ENCODE measurements around the gene CFAP53.
"Not testable (repeated sequence)": the region's sequence is repeated elsewhere in the genome, so short reads cannot be mapped to it uniquely, and the experiment has no call there.

The CFAP53 gene

DNA sequence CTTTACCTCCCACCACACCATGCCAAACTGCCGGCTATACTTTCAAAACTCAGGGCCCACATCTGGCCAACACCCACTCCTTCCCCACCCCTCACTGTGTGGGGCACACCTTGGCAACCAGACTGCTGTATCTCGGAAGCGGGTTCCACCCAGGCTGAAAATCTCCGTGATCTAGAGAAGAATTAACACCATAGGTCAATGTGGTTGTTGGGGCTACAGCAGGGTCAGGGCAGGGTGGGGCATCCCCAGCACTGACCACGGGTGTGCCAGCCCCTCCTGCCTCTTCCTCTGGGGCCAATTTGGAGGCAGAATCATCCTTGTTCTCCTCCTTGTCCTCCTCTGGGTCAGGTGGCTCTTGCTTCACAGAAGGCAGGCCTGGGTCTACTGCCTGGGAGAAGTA is 6.3 kb upstream of the CFAP53 start:
- no peak for DNase-seq (ENCODE audit: low read depth)

DNA sequence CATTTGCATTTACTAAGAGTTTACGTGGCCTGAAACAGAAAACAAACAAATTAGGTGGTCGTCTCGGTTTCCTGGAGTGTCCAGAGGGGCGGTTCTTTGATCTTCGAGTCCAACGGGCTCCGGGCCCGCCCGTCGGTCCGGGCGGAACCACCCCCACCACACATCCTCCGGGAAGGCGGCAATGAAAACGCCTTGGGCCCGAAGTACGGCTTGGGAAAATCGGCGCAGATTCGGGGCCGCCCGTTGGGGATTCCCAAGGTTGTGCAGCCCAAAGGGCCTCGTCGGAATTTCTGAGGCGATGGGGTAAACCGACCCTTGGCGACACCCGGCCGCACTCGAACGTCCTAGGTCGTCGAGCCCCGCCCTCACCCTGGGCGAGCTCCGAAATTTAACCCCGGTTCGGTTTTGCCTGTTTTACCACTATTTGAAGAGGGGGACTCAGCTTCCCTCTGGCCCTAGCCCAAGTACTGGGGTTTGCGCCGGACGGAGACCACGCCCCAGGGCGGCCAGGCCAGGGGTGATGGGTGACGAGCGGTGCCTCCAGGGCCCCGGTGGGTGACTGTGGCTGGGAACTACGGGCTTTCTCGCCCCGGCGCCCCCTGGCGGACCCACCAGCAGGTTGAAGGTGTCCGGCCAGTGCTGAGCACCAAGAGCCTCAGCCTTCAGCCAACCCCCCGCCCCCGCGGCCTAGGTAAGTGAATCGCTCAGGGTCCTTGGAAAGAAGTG is 1.9 kb upstream of the CFAP53 start:
- DNase-seq (ENCODE audit: low read depth): peak; percentile 38

DNA sequence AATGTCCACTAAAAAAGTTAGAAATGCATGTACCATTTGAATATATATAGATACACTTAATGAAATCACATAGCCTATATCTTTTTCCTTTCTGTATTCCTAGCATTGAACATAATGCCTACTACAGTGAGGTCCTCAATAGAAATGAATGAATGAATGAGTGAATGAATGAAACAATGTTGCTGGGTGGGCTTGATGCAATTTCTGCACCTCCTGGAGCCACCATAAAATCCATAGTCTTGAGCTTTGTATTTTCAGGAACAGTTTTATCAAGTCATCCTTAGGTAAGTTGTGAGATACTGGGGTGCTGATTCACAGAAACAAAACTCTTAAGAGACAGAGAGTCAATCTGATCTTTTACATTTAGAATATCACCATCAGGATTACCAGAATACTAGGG is 3.3 kb downstream of the CFAP53 start:
- no peak for DNase-seq (ENCODE audit: low read depth)

DNA sequence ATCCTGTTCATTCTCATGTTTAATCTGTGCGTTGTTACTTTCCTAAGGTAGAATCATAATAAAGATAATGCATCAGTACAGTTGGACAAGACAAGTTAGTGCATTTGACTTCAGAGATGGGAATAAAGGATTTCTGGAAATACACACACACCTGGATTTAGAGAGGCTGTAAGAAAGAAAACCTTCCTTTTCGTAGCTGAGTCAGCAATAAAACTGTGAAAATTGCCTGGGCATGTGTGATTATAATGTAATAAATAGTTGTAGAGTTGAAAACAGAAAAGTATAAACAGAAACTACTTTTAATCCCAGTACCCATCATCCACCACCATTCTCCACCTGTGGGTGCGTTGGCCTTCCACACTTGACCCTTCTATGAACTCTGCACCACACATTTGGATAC is 15.4 kb downstream of the CFAP53 start:
- DNase-seq (ENCODE audit: low read depth): no peak

DNA sequence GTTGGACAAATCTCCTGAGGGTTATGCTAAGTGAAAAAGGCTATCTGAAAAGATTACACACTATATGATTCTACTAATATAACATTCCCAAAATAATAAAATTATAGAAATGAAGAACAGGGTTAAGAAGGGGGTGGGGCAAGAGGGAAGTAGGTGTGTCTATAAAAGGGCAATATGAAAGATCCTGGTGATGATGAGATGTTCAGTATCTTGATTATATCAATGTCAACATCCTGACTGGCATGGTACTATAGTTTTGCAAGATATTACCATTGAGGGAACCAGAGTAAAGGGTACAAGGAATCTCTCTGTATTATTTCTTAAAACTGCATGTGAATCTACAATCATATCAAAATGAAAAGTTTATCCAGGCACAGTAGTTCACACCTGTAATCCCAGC is 16.7 kb downstream of the CFAP53 start:
- DNase-seq (ENCODE audit: low read depth): no peak

DNA sequence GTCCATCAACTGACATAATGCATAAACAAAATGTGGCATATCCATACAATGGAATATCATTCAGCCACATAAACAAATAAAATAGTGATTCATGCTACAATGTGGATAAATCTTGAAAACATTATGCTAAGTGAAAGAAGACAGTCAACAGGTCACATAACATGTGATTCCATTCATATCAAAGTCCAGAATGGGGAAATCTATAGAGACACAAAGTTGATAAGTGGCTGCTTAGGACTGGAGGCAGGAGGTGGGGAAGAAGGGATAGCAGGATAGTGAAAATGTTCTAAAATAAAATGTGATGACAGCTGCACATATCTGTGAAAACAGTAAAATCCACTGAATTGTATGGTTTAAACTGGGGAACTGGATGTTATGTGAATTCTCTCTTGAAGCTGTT is 18.7 kb downstream of the CFAP53 start:
- DNase-seq (ENCODE audit: low read depth): no peak

DNA sequence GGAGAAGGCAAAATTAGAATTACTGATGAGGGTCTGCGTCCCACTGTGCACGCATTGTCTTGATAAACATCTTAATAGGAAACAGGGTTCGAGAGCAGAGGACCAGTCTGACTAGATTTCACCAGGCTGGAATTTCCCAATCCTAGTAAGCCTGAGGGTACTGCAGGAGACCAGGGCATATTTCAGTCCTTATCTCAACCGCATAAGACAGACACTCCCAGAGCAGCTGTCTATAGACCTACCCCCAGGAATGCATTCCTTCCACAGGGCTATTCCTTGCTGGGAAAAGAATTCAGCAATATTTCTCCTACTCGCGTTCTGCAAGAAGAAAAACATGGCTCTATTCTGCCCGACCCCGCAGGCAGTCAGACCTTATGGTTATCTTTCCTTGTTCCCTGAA is 24.5 kb downstream of the CFAP53 start:
- DNase-seq (ENCODE audit: low read depth): peak; percentile 10

DNA sequence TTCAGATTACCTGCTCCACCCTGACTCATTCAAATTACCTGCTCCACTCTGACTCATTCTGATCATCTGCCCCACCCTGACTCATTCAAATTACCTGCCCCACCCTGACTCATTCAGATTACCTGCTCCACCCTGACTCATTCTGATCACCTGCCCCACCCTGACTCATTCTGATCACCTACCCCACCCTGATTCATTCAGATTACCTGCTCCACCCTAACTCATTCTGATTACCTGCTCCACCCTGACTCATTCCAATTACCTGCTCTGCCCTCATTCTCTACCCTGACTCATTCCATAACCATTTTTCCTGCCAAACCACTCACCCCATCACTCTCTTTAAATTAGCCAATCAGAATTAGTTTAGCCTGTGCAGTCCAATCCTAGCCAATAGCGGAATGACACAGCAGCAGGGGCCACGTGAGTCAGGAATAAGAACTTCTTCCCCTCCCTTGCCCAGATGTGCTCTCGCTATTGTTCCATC is 26.2 kb downstream of the CFAP53 start:
- no peak for DNase-seq (ENCODE audit: low read depth)

DNA sequence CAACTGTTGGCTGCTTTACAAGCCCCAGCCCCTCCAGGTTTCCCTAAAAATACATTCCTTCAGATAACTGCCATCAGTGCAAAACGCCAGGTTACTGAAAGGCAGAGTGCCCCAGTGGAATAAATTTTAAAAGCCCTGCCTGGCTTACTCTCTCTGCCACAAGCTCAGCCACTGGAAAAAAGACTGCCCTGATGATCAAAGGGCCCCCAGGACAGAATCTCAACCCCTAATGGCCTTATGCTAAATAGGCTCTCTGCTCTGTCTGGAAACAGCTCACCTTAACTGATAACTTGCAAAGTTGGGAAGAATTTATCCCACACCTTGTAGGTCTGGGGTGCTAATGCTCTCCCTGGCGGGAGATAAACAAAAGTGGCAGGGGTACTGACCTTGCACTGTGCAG is 33.9 kb downstream of the CFAP53 start:
- no peak for DNase-seq (ENCODE audit: low read depth)

DNA sequence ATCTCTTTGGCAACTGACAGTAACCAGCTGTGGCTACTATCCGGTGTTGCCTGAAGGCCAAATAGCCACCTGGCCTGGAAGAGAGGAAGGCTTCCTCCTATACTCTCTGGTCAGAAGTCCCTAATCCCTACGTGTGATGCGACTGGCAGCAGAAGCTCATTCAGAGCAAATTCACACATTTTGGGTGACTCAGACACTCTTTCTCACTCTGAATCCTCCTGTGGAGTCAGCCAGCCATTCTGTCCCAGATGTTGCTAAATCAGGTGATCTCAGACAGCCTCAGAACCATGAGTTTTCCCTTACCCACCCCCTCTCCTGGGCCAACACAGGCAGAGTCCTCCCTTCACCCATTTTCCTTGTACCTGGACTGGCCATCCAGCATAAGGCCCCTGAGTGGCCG is 34.7 kb downstream of the CFAP53 start:
- DNase-seq (ENCODE audit: low read depth): peak; percentile 15

DNA sequence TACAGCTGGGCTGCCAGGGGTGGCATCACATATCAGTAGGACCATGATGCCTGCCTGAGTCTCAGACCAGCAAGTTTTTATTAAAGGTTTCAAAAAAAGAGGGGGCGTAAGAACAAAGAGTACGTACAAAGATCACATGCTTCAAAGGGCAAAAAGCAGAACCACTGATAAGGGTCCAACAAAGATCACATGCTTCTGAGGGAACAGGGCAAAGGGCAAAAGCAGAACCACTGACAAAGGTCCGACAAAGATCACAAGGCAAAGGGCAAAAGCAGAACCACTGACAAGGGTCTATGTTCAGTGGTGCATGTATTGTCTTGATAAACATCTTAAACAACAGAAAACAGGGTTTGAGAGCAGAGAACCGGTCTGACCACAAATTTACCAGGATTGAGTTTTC is 46.0 kb downstream of the CFAP53 start:
- DNase-seq (ENCODE audit: low read depth): not testable (repeated sequence)

DNA sequence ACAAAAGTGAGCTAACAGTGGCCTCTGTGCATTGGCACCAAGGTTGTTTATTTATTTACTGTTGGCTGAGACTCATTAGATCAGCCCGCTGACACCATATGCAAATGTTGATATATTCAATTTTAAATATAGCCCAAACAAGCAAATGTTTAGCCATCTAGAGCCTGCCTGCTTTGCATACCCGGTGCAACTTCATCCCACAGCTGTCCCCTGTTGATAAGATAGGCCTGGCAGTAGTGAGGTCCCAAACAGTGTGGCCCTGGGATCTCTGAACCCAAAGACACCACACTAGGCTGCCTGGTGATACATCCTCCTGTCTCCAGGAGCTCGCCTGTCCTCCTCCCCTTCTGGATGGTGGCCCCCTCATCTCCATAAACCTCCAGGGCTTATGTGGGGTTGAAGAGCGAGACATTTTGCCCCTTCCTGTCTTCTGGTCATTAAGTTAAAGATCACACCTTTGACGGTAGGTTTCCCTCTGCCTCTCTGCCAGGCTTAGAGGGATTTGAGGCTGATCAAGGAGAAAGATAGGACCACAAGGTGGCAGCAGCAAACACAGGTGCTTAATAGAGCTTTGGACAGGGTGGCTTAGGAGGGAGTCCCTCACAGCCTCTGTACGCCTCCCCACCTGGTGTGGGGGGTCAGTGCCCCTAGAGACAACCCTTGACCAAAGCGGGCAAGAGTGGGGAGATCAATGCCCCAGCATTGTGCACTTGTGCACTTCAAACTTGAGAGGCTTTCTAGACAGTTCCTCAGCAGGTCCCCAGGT is 47.7 kb downstream of the CFAP53 start:
- peak; percentile 24 for DNase-seq (ENCODE audit: low read depth)

DNA sequence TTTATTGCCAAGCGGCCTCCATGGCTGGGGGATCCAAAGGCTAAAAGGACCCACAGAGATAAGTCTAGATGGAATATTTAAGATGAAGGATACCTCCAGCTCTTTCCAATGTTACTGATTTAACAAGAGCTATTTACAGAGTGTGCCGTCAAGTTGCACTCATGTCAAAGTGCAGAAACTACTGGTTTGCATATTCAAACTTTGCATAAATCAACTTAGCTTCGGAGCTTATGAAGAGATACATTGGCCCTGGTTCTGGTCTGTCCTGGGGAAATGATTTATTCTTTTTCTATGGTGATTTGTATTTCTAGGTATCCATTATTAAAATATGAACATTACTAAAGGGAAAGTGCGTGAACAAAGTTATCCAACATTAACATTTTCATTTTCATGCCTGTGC is 57.0 kb downstream of the CFAP53 start:
- DNase-seq (ENCODE audit: low read depth): no peak

DNA sequence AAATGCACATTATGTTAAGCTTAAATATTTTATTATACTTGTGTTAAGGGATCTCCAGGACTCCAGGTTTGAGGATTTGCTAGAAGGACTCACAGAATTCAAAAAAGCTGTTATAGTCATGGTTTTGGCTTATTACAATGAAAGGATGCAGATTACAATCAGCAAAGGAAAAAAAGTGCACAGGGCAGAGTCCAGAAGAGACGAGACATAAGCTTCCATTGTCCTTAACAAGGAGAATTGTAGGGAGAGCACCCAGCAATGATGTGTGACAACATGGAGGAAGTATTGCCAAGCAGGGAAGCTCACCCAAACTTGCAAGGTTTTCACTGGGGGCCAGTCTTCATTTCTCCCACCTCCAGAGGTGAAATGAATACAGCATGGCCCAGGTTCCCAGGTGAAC is 58.6 kb downstream of the CFAP53 start:
- no peak for DNase-seq (ENCODE audit: low read depth)

DNA sequence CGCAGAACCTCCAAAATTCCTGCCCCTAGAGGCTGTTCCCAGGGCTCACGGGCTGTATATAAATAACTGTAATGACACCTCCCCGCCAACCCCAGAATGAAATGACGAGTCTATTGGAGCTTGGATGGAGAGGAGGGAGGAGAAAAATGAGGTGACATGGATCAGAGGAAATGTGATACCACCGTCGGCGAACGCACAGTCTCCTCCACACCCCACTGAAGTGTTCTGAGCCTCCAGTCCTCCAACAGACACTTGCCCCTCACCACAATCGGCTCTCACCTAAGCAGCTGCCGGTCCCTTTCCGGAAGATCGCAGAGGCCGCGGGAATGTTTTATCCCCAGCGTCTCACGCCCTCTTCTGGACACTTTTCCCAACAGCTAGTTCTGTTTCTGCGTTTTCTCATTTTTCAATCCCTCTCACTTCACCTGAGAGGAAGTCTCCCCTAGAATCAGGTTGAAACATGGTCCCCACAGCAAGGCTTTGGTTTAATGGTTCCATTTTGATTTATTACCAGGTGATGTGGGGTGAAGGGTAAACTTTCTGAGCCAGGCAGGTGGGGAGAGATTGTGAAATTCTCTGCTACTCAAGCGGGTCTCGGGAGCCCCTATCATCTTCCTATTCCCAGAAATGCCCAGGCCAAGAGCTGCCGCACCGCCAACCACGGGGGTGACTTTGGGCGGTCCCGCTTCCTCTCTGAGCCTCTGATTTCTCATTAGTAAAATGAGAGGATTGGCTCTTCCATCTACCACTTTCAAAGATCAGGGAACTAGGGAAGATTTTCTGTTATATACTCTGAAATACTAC is 62.3 kb downstream of the CFAP53 start:
- DNase-seq (ENCODE audit: low read depth): peak; percentile 23

DNA sequence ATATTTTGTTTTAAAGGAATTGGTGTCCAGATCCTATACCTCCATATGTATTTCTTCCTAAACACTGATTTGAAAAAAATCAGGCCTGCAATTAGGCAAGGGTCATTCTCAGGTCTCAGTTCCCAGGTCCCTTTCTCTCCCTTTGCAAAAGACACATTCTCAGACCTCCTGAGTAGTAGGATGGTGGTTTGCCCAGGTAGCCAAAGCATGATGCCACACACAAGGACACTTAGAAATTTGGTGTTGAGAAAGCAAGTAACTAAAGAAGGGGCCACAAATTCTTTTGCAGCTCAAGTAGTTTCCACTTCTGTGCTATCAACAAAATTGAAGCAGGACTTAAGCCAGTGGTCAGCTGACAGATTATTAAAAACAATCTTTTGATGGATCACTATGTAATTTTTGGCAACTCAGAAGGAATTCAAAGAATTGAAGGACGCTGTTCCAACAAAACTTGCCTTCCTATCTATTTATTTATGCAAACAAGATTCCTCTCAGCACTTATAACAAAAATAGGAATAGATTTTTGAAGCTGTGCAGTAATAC is 64.7 kb downstream of the CFAP53 start:
- no peak for DNase-seq (ENCODE audit: low read depth)

DNA sequence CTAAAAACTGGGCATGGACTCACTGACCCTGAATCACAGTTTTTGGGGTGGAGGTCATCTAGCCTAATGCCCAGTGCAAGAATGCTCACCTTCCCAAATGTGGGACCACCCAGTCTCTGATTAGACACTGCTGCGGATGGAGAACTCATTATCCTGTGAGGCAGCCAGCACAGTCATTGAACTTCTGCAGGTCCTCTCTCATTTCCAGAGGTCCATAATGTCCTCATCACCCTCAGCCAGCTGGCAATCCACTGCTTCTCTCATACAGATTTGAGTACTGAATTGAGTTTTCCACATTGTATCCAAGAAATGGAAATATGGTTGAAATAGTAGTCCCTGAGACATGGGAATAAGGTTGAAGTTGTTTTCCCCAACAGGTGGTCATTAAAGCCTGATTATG is 66.4 kb downstream of the CFAP53 start:
- no peak for DNase-seq (ENCODE audit: low read depth)

DNA sequence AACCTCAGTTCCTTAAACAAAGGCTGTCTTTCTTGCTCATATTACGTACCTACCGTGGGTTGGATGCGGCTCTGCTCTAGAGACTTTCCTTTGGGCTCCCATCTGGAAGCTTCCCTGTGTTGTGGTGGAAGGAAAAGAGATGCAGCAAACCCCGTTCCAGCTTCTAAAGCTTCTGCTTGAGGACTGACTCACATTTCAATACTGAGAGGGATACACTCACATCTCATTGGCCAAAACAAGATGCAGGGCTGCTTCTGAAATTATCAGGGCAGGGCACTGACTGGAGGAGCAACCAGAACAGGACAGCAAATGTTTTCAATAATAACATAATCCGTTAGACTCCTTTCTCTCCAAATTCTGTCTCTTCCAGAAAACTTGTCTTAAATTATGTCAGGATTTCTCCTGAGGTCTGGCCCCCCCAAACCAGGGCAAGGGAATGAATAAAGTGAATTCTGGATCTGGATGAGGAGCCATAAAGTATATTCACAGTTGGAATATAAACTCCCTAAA is 66.9 kb downstream of the CFAP53 start:
- DNase-seq (ENCODE audit: low read depth): no peak

DNA sequence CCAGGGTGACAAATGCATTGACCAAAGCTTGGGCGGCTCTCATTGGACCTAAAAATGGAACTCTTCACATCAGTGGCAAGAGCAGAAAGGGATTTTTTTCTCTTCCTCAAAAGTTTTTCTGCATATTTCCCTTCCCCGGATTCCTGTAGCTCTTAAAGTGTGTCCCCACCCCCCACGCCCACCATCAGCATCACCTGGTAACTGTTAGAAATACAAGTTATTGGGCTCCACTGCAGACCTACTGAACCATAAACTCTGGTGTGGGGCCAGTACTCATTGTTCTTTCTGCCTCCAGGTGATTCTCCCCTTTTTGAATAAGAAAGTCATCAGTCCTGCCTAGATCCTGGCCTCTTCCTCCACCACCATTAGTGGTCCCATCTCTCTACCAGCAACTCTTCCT is 70.0 kb downstream of the CFAP53 start:
- DNase-seq (ENCODE audit: low read depth): no peak

DNA sequence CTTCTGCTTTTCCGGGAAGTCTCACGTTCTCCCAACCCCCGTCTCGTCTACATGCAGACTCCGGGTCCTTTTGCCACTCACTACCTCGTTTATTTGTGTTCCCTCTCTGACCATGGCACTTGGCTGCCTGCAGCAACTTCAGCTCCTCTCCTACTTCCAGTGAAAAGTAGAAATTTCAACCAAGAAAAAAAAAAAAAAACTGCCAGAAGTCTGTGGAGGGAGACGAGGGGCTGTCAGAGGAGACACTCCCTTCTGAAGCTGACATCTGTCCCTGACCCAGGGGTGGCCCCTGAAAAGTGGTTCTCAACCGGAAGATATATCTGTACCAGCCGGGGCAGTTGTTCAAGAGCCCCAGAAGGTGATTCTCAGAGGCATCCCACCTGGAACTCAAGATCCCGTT is 70.6 kb downstream of the CFAP53 start:
- no peak for DNase-seq (ENCODE audit: low read depth)

DNA sequence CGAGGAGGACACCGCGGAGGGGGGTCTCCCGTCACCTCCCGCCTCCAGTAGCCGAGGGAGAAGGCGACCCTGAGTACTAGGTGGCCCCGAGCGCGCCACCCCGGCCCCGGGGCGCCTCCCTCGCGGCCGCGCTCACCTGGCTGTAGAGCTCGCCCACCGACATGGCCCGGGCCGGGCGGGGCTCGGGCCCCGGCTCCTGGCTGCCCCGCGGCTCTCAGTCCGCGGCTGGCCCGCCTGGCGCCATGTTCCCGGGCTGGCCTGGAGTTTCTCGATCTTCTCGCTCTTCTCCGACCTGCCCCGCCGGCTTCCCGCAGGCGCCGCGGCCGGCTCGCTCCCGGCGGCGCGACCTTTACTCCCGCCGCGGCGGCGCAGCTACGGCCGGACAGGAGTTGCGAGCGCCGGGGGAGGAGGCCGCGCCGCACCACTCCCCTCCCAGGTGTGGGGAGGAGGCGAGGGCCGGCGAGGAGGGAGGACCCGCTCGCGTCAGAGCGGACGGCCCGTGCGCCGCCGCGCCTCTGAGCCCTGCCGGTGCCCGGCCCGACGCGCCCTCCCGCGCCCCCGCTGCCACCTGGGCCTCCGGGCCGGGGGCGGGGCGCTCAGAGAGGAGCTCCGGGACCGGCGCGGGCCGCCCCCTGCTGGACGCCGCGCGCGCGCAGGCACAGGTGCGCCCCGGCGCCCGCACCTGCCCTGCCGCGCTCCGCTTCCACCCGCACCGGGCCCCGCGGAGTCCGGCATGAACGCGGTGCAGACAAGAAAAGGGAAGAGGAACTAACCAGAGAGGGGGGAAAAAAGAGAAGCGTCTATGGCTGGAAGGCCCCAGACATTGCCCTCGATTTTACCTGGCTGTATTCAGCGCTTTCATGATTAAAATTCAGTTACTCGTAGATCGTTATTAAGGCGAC is 71.4 kb downstream of the CFAP53 start, which contains the start of gene MYO5B:
Gene MYO5B, minus strand, starts transcription at position 517 of the 902 bp plus-strand sequence. Its CDS starts 354 bp downstream, at position 163.
- DNase-seq (ENCODE audit: low read depth): no peak
